HG03095 (cell line): Measurements from ENCODE around the gene SH2D1B.
"Not testable (repeated sequence)": the region's sequence is repeated elsewhere in the genome, so short reads cannot be mapped to it uniquely, and the experiment has no call there.

Experiments
- ATAC-seq: cut with Tn5 transposase; IDR thresholded peaks from one replicate; pipeline ENCODE4 v1.9.1; 2021; ENCODE audit warnings: moderate library complexity; ENCODE audit not compliant: unreplicated experiment

SH2D1B gene

GRCh38 chr1:162412002-162412401, at the start of gene SH2D1B:
Gene SH2D1B, minus strand, starts transcription at chr1:162412136. Its CDS starts 120 bp downstream, at chr1:162412016.
- no peak for ATAC-seq

- ATAC-seq, result no peak
These were observed 46.3 kb upstream of the SH2D1B start for GRCh38 chr1:162458236-162458635.

GRCh38 chr1:162456323-162456722, 44.4 kb upstream of the SH2D1B start:
- no peak for ATAC-seq

- not testable (repeated sequence) for ATAC-seq
These were observed 42.4 kb upstream of the SH2D1B start for GRCh38 chr1:162454361-162454760.

GRCh38 chr1:162446946-162447345, 35.0 kb upstream of the SH2D1B start:
- no peak for ATAC-seq

GRCh38 chr1:162444903-162445302, 33.0 kb upstream of the SH2D1B start:
- ATAC-seq, result no peak

GRCh38 chr1:162432977-162433713, 21.2 kb upstream of the SH2D1B start:
- not testable (repeated sequence) for ATAC-seq

GRCh38 chr1:162430583-162430982, 18.6 kb upstream of the SH2D1B start:
- ATAC-seq, result no peak

- ATAC-seq, result no peak
These were observed 10.9 kb upstream of the SH2D1B start for GRCh38 chr1:162422662-162423375.

GRCh38 chr1:162421258-162422164, 9.6 kb upstream of the SH2D1B start:
- no peak for ATAC-seq

GRCh38 chr1:162420120-162420519, 8.2 kb upstream of the SH2D1B start:
- no peak for ATAC-seq

GRCh38 chr1:162419450-162419931, 7.6 kb upstream of the SH2D1B start:
- not testable (repeated sequence) for ATAC-seq

- ATAC-seq, result not testable (repeated sequence)
These were observed 6.6 kb upstream of the SH2D1B start for GRCh38 chr1:162418584-162418983.

GRCh38 chr1:162417650-162418049, 5.7 kb upstream of the SH2D1B start:
- no peak for ATAC-seq

- ATAC-seq, result no peak
These were observed 5.0 kb upstream of the SH2D1B start for GRCh38 chr1:162416909-162417308.

- ATAC-seq, result no peak
These were observed 4.3 kb upstream of the SH2D1B start for GRCh38 chr1:162416215-162416614.

GRCh38 chr1:162407539-162407938, 4.4 kb downstream of the SH2D1B start:
- no peak for ATAC-seq

GRCh38 chr1:162406811-162407210, 5.1 kb downstream of the SH2D1B start:
- ATAC-seq, result no peak

- no peak for ATAC-seq
These were observed 6.1 kb downstream of the SH2D1B start for GRCh38 chr1:162405800-162406199.

GRCh38 chr1:162404550-162405160, 7.3 kb downstream of the SH2D1B start:
- no peak for ATAC-seq
